GM12878 (cell line): Measurements from ENCODE around the gene RTEL1. TPM values are rescaled to one million over a fixed set of nuclear protein-coding genes. Genes with fewer than 3 reads are reported as not detected.

Source experiments
- ATAC-seq: fragments of 200-7000 bp; cut with Tn5 transposase; 3 replicates; pipeline ENCODE4 v1.9.1; 2020; ENCODE audit warnings: mild to moderate bottlenecking, moderate library complexity
- BruUV-seq: library from RNA; stranded (reverse); fragments of 400-500 nt; replicated peaks from 2 replicates; lab custom pipeline; 2021; lab: Mats Ljungman, UMichigan
- CTCF ChIA-PET: fragments of 300-600 bp; sonication (Branson Sonifier 250); formaldehyde crosslinking; extraction: SDS; loops from one replicate; lab custom pipeline; 2021; ENCODE audit warnings: inconsistent platforms; lab: Yijun Ruan, JAX
- POLR2A ChIA-PET: fragments of 350-600 bp; formaldehyde crosslinking; extraction: SDS; loops from one replicate; lab custom pipeline; 2021; ENCODE audit warnings: inconsistent platforms; lab: Charles Lee
- RAD21 ChIA-PET: fragments of 300-600 bp; sonication (Branson Sonifier 250); formaldehyde crosslinking; loops from one replicate; lab custom pipeline; 2023; ENCODE audit warnings: antibody characterized with exemption; ENCODE audit not compliant: unreplicated experiment; lab: Charles Lee
- SMC1A ChIA-PET: fragments of 300-600 bp; sonication (Branson Sonifier 250); formaldehyde crosslinking; loops from one replicate; lab custom pipeline; 2023; ENCODE audit not compliant: unreplicated experiment, uncharacterized antibody; lab: Charles Lee
- DNase-seq: peaks from one replicate; pipeline ENCODE4 v3.0.0-alpha.2; 2011; ENCODE audit warnings: low read depth, low spot score
- FAIRE-seq: peaks from 3 replicates; lab custom pipeline; 2011; peaks lifted over from hg19 to GRCh38; lab: Jason Lieb, UNC
- H2AFZ ChIP-seq: 2 replicates; pipeline ENCODE4 v1.6.0; 2011; ENCODE audit warnings: low read depth, low read length, control low read depth; ENCODE audit not compliant: control insufficient read depth
- H3K27ac ChIP-seq: 2 replicates; pipeline ENCODE4 v1.5.1; 2011; ENCODE audit warnings: control low read depth; ENCODE audit not compliant: control insufficient read depth, insufficient read depth
- H3K27me3 ChIP-seq, 2 experiments: replicated peaks in 1 of 2; 2 replicates each; pipeline versions ENCODE4 v1.6.0 to v1.6.1; 2011; ENCODE audit warnings: low read length in 1 of 2; ENCODE audit not compliant: control insufficient read depth in 2 of 2, insufficient read depth in 2 of 2
- H3K36me3 ChIP-seq, 2 experiments: 2 replicates each; pipeline ENCODE4 v1.5.1; 2011; ENCODE audit warnings: low read length in 1 of 2; ENCODE audit not compliant: control insufficient read depth in 2 of 2, insufficient read depth in 2 of 2
- H3K4me1 ChIP-seq: 2 replicates; pipeline ENCODE4 v1.6.1; 2011; ENCODE audit warnings: mild to moderate bottlenecking, low read length, moderate library complexity, mixed read lengths; ENCODE audit not compliant: control insufficient read depth, insufficient read depth
- H3K4me2 ChIP-seq: 2 replicates; pipeline ENCODE4 v1.6.0; 2011; ENCODE audit warnings: control low read depth; ENCODE audit not compliant: control insufficient read depth, insufficient read depth
- H3K4me3 ChIP-seq: fragments of 200-600 bp; sonication (generic); 2 replicates; pipeline ENCODE4 v1.5.1; 2016
- H3K79me2 ChIP-seq: 2 replicates; pipeline ENCODE4 v1.6.0; 2011; ENCODE audit warnings: low read length; ENCODE audit not compliant: control insufficient read depth, insufficient read depth
- H3K9ac ChIP-seq: 2 replicates; pipeline ENCODE4 v1.8.0; 2011; ENCODE audit warnings: low read length, control low read depth, mixed read lengths; ENCODE audit not compliant: control insufficient read depth, insufficient read depth
- H3K9me3 ChIP-seq: replicated peaks from 3 replicates; pipeline ENCODE4 v1.5.1; 2011; ENCODE audit warnings: mild to moderate bottlenecking, low read length; ENCODE audit not compliant: control insufficient read depth, insufficient read depth
- H4K20me1 ChIP-seq: 2 replicates; pipeline ENCODE4 v1.6.0; 2011; ENCODE audit not compliant: control insufficient read depth, insufficient read depth
- ATF7 ChIP-seq: fragments of 450-650 bp; IDR thresholded peaks from 2 replicates; pipeline ENCODE4 v1.6.1; 2016; ENCODE audit warnings: low read depth, mild to moderate bottlenecking
- CTCF ChIP-seq, 3 experiments: IDR thresholded peaks in 2 of 3; conservative IDR thresholded peaks in 1 of 3; 2 replicates each; pipeline ENCODE4 v1.5.1; 2011; ENCODE audit warnings: low read depth in 3 of 3, low read length in 3 of 3, mild to moderate bottlenecking in 3 of 3, control low read depth in 2 of 3, moderate library complexity in 2 of 3, inconsistent platforms in 1 of 3, mixed read lengths in 1 of 3; ENCODE audit not compliant: control insufficient read depth in 2 of 3, insufficient read depth in 1 of 3; ENCODE audit errors: extremely low read depth in 1 of 3
- FOXM1 ChIP-seq: IDR thresholded peaks from 2 replicates; pipeline ENCODE4 v1.6.1; 2012; ENCODE audit warnings: low read depth, mild to moderate bottlenecking, inconsistent platforms, low read length, moderate library complexity
- NFYB ChIP-seq: IDR thresholded peaks from 2 replicates; pipeline ENCODE4 v1.6.1; 2011; ENCODE audit warnings: low read depth, mild to moderate bottlenecking, low read length, improper control_type of control experiment, moderate library complexity; ENCODE audit not compliant: insufficient read depth
- NR2C1 ChIP-seq: fragments of 450-650 bp; IDR thresholded peaks from 2 replicates; pipeline ENCODE4 v1.6.1; 2017; ENCODE audit warnings: antibody characterized with exemption, mild to moderate bottlenecking, moderate library complexity
- POLR2AphosphoS5 ChIP-seq: IDR thresholded peaks from 2 replicates; pipeline ENCODE4 v1.6.1; 2011; ENCODE audit warnings: mild to moderate bottlenecking, low read length, inconsistent platforms
- TCF3 ChIP-seq: IDR thresholded peaks from 2 replicates; pipeline ENCODE4 v1.6.1; 2012; ENCODE audit warnings: low read depth, mild to moderate bottlenecking, low read length, borderline replicate concordance; ENCODE audit not compliant: insufficient read depth
- ZBTB33 ChIP-seq: fragments of 450-650 bp; IDR thresholded peaks from 2 replicates; pipeline ENCODE4 v1.6.1; 2017; ENCODE audit warnings: mild to moderate bottlenecking
- WGBS: methylation state at CpG from one replicate; pipeline ENCODE4 v1.1.6; 2016; ENCODE audit warnings: low lambda C conversion rate; ENCODE audit not compliant: insufficient replicate concordance, insufficient coverage; ENCODE audit errors: missing lambda C conversion rate; 5-methylcytosine and 5-hydroxymethylcytosine counted together
- in situ Hi-C: fragments of 300-500 bp; cut with MboI; formaldehyde crosslinking; loops from 9 replicates; pipeline ENCODE4 v1.14.3; 2018; ENCODE audit warnings: mixed read lengths
- intact Hi-C: fragments of 100-400 bp; cut with micrococcal nuclease; formaldehyde crosslinking; loops from one replicate; pipeline ENCODE4 v1.14.2; 2022; ENCODE audit not compliant: unreplicated experiment
- polyA plus RNA-seq, 11 experiments: library from polyadenylated mRNA; depleted of rRNA in 4 of 11; unstranded in 6 of 11; stranded (reverse) in 5 of 11; fragments of >200 nt; fragmentation: Nextera tagmentation in 4 of 11; fragmentation: Illumina TruSeq in 1 of 11; extraction: Ambion mirVana in 4 of 11; extraction: Trizol in 1 of 11; gene quantifications; 1 replicate in 1 of 11; 2 replicates in 10 of 11; pipeline versions ENCODE4 v1.2.1 to v1.2.3, GENCODE V29; 2011 to 2016; ENCODE audit warnings: inconsistent platforms in 2 of 11, missing spikeins in 2 of 11, low read depth in 1 of 11
- total RNA-seq, 4 experiments: library from RNA; depleted of rRNA in 3 of 4; stranded (reverse); fragments of >200 nt in 3 of 4; fragmentation: Illumina TruSeq in 1 of 4; extraction: Trizol in 1 of 4; gene quantifications; 2 replicates each; pipeline versions ENCODE4 v1.2.1 to v1.2.3, GENCODE V29; 2013 to 2021

The RTEL1 gene
- total and polyA plus RNA-seq, 10 of the 15 experiments (the other 5 are each of a cell fraction or from before 2014, with no cell fraction given) = 0.40 to 37.2 (median 15.6) TPM; not detected in 1

- CTCF ChIA-PET = interaction anchor here (1.3 to 2.1 kb wide), 2 partner anchors 18 to 239 kb away, joined by 3 to 9 read pairs; no protein-coding TSS in a partner anchor
- 94% methylated on average over 15 of the region's 15 CpGs for WGBS
- in situ Hi-C loops = no loop called here
- Histone ChIP-seq H3K36me3 (no peaks in the 10 kb centered on the region; a peak in 1 of 4 replicates), H4K20me1 (no peaks in the 10 kb centered on the region), H3K9me3 (no peaks in the 10 kb centered on the region), H3K27ac (no peak overlapping the region), H3K4me2 (no peak overlapping the region), H3K4me3 (no peak overlapping the region), H2AFZ (no peak overlapping the region), H3K4me1 (peaks cover 6% of the 10 kb centered on the region), H3K79me2 (peaks cover 62% of the 10 kb centered on the region), H3K9ac (no peak overlapping the region), H3K27me3 (no peaks in the 10 kb centered on the region)
- RAD21 ChIA-PET = interaction anchor here (1.2 kb wide), 1 partner anchor 8 kb away, joined by 3 read pairs; no protein-coding TSS in a partner anchor
- intact Hi-C loops = no loop called here
- TF ChIP-seq NR2C1 = no peak
- no peak for TF ChIP-seq NFYB
- TF ChIP-seq ZBTB33 = no peak
- TF ChIP-seq TCF3 = no peak
- TF ChIP-seq CTCF (IDR thresholded peaks at IDR 0.05 in 2 of 3, conservative IDR thresholded peaks at IDR 0.05 in 1 of 3; ENCODE audit: control insufficient read depth in 2 of 3, extremely low read depth in 1 of 3, insufficient read depth in 1 of 3, low read depth in 3 of 3, low read length in 3 of 3) = no peak
- TF ChIP-seq ATF7 = no peak
- TF ChIP-seq FOXM1 = no peak
- no peak for TF ChIP-seq POLR2AphosphoS5
- POLR2A ChIA-PET = interaction anchor here (0.7 to 1.3 kb wide), 3 partner anchors 10 to 94 kb away, joined by 3 read pairs; no protein-coding TSS in a partner anchor
- SMC1A ChIA-PET = interaction anchor here (0.9 to 1.3 kb wide), 4 partner anchors 8 to 86 kb away, joined by 3 to 5 read pairs (median 3); no protein-coding TSS in a partner anchor
- ATAC-seq (no peak), DNase-seq (no peak), FAIRE-seq (no peak)
- no TSS peak for BruUV-seq
These were observed 33.6 kb upstream of the RTEL1 start for GRCh38 chr20:63624486-63624885.
